OCI-LY3 (cell line): ENCODE measurements around the gene CHAC1.

ENCODE experiments used
- H2AFZ ChIP-seq: fragments of 200-600, 300-600 bp; shearing (Covaris generic); 2 replicates; pipeline ENCODE4 v1.6.0; 2014; ENCODE audit warnings: antibody characterized with exemption, low read depth, low read length
- H3K27ac ChIP-seq: fragments of 200-600, 300-600 bp; sonication (generic); 2 replicates; pipeline ENCODE4 v1.5.1; 2014; ENCODE audit warnings: mild to moderate bottlenecking, low read length, moderate library complexity, mixed read lengths
- H3K27me3 ChIP-seq: fragments of 200-600, 300-600 bp; sonication (generic); 2 replicates; pipeline ENCODE4 v1.6.1; 2014; ENCODE audit warnings: low read depth, low read length, mixed read lengths
- H3K36me3 ChIP-seq: fragments of 200-600, 300-600 bp; sonication (generic); replicated peaks from 2 replicates; pipeline ENCODE3; 2014; ENCODE audit warnings: low read depth, low read length, mixed read lengths
- H3K4me1 ChIP-seq: fragments of 300-600, 200-600 bp; sonication (generic); 2 replicates; pipeline ENCODE4 v1.6.1; 2014; ENCODE audit warnings: low read length, mixed read lengths
- H3K4me2 ChIP-seq: fragments of 200-600, 300-600 bp; sonication (generic); 2 replicates; pipeline ENCODE4 v1.6.1; 2014; ENCODE audit warnings: low read length, mixed read lengths
- H3K4me3 ChIP-seq: fragments of 300-600, 200-600 bp; sonication (generic); 2 replicates; pipeline ENCODE4 v1.5.1; 2014; ENCODE audit warnings: antibody characterized with exemption, mild to moderate bottlenecking, low read length, moderate library complexity
- H3K79me2 ChIP-seq: fragments of 300-600, 200-600 bp; shearing (Covaris generic); 2 replicates; pipeline ENCODE4 v1.6.1; 2014; ENCODE audit warnings: mild to moderate bottlenecking, low read length, mixed read lengths
- H3K9ac ChIP-seq: fragments of 300-600, 200-600 bp; shearing (Covaris generic); 2 replicates; pipeline ENCODE4 v1.6.0; 2014; ENCODE audit warnings: mild to moderate bottlenecking, low read length, moderate library complexity
- H3K9me3 ChIP-seq: fragments of 200-600, 300-600 bp; shearing (Covaris generic); 2 replicates; pipeline ENCODE4 v1.6.1; 2014; ENCODE audit warnings: low read length, mixed read lengths; ENCODE audit not compliant: insufficient read depth
- H4K20me1 ChIP-seq: fragments of 200-600, 300-600 bp; sonication (generic); 2 replicates; pipeline ENCODE4 v1.6.1; 2016; ENCODE audit warnings: low read length, mixed read lengths; ENCODE audit not compliant: insufficient read depth
- CTCF ChIP-seq: fragments of 200-600, 300-600 bp; sonication (generic); IDR thresholded peaks from 2 replicates; pipeline ENCODE4 v1.5.1; 2014; ENCODE audit warnings: antibody characterized with exemption, low read length, low read depth
- EZH2phosphoT487 ChIP-seq: fragments of 200-600 bp; shearing (Covaris generic); IDR thresholded peaks from 2 replicates; pipeline ENCODE4 v1.6.1; 2018; ENCODE audit warnings: antibody characterized with exemption, mixed run types, low read depth

Gene CHAC1

GRCh38 chr15:40974879-40975278 lies 21.6 kb downstream of the CHAC1 start:
- H3K4me2 ChIP-seq = no peak overlapping the region
- no peaks in the 10 kb centered on the region for H3K4me1 ChIP-seq
- TF ChIP-seq CTCF (no peak), EZH2phosphoT487 (no peak)
- no peaks in the 10 kb centered on the region for H3K27me3 ChIP-seq
- H3K9ac ChIP-seq = no peak overlapping the region
- H3K9me3 ChIP-seq = no peaks in the 10 kb centered on the region
- no peak overlapping the region for H3K4me3 ChIP-seq
- H3K79me2 ChIP-seq = no peaks in the 10 kb centered on the region
- H3K36me3 ChIP-seq = peaks cover 24% of the 10 kb centered on the region
- H2AFZ ChIP-seq = no peak overlapping the region
- no peaks in the 10 kb centered on the region for H4K20me1 ChIP-seq
- no peak overlapping the region for H3K27ac ChIP-seq

- H3K27ac ChIP-seq = no peak overlapping the region
- no peaks in the 10 kb centered on the region for H3K27me3 ChIP-seq
- H4K20me1 ChIP-seq = no peaks in the 10 kb centered on the region
- H3K36me3 ChIP-seq = peaks cover 37% of the 10 kb centered on the region
- H3K79me2 ChIP-seq = no peaks in the 10 kb centered on the region
- no peak overlapping the region for H2AFZ ChIP-seq
- H3K4me2 ChIP-seq = no peak overlapping the region
- no peak overlapping the region for H3K9ac ChIP-seq
- H3K4me1 ChIP-seq = no peaks in the 10 kb centered on the region
- TF ChIP-seq CTCF (no peak), EZH2phosphoT487 (no peak)
- no peaks in the 10 kb centered on the region for H3K9me3 ChIP-seq
- H3K4me3 ChIP-seq = no peak overlapping the region
Observed at GRCh38 chr15:40976819-40977218, 23.5 kb downstream of the CHAC1 start.

- H3K9me3 ChIP-seq = no peaks in the 10 kb centered on the region
- H2AFZ ChIP-seq = no peak overlapping the region
- H3K9ac ChIP-seq = no peak overlapping the region
- H3K36me3 ChIP-seq = peaks cover 46% of the 10 kb centered on the region
- H3K4me1 ChIP-seq = no peaks in the 10 kb centered on the region
- H3K4me3 ChIP-seq = no peak overlapping the region
- no peak for TF ChIP-seq CTCF
- TF ChIP-seq EZH2phosphoT487 = no peak
- H3K27ac ChIP-seq = no peak overlapping the region
- no peaks in the 10 kb centered on the region for H3K27me3 ChIP-seq
- H3K79me2 ChIP-seq = no peaks in the 10 kb centered on the region
- H3K4me2 ChIP-seq = no peak overlapping the region
- H4K20me1 ChIP-seq = no peaks in the 10 kb centered on the region
Observed at GRCh38 chr15:40978141-40978540, 24.9 kb downstream of the CHAC1 start.

GRCh38 chr15:40978562-40978961 lies 25.3 kb downstream of the CHAC1 start:
- H2AFZ ChIP-seq = no peak overlapping the region
- TF ChIP-seq CTCF (no peak), EZH2phosphoT487 (no peak)
- no peak overlapping the region for H3K27ac ChIP-seq
- peaks cover 48% of the 10 kb centered on the region for H3K36me3 ChIP-seq
- H3K4me3 ChIP-seq = no peak overlapping the region
- H3K79me2 ChIP-seq = no peaks in the 10 kb centered on the region
- no peaks in the 10 kb centered on the region for H3K27me3 ChIP-seq
- no peaks in the 10 kb centered on the region for H3K4me1 ChIP-seq
- H3K9ac ChIP-seq = no peak overlapping the region
- no peaks in the 10 kb centered on the region for H4K20me1 ChIP-seq
- H3K9me3 ChIP-seq = no peaks in the 10 kb centered on the region
- no peak overlapping the region for H3K4me2 ChIP-seq
